GM19351 (cell line): ENCODE results near the gene MIER2.

ENCODE experiments used
- ATAC-seq: cut with Tn5 transposase; IDR thresholded peaks from one replicate; pipeline ENCODE4 v1.9.1; 2021; ENCODE audit warnings: mild to moderate bottlenecking, moderate library complexity; ENCODE audit not compliant: unreplicated experiment

MIER2 gene

DNA sequence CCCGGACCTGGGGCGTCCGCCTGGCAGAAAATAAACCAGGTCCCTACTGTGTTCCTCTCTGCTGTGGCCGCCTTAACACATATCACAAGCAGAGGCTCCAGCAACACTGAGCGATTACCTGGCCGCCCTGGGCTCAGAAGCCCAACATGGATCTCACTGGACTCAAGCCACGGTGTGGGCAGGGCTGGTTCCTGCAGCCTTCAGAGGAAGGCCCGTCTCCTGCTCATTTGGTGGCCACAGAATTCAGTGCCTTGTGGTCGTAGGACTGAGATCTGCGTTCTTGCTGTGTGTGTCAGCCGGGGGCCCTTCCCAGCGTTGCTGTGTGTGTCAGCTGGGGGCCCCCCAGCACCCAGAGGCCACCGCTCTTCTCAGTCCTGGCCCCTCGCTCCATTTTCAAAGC is 34.1 kb upstream of the MIER2 start:
- no peak for ATAC-seq

DNA sequence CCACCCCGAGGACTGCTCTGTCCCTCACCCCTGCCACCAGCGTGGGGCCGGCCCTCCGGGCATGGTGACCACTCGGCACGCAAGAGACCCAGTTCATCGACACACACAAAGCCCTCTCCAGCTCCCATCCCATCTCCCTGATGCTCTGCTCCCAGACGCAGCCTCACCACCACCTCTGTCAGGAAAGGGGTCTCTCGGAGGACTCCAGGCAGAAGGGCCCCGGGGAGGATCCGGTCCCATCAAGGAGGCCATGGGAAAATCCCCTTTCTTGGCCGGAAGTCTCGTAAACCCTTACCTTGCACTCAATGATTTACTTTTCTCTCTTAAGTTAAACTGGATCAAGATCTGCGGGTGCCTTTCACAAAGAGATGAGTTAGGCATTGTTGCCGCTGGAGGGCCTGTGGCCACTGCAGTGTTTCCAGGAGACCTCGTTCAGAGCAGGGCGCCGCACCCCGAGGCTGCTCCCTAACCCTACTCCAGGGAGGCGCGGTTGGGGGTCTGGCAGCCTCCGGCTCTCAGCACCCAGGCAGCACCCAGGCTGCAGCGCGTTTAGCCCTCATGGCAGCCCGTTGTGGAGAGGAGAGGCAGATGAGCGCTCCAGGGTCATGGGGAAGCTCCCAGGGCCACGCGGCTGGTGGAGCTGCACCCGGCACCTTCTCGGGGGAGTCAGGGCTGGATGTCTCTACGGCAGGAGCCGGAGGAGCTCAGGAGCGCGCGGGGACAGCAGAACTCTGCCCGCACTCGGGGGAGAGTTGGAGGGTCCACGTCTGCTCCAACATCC is 33.4 kb upstream of the MIER2 start:
- no peak for ATAC-seq

DNA sequence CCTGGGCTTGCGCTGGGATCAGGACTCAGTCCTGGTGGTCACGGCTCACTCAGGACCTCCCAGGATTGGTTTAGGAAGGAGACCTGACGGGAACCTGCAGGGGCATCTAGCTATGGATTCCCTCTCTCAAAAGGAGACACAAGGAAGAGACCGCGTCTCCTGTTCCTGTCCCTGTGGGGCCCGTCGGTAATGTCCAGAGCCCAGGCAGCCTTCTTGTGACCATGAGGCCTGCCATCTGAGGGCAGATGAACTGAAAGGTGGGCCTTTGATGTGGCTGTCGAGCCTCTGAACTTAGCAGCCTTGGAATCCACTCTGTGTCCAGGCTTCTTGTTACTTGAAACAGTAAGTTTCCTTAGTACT is 31.5 kb upstream of the MIER2 start:
- ATAC-seq, result no peak

DNA sequence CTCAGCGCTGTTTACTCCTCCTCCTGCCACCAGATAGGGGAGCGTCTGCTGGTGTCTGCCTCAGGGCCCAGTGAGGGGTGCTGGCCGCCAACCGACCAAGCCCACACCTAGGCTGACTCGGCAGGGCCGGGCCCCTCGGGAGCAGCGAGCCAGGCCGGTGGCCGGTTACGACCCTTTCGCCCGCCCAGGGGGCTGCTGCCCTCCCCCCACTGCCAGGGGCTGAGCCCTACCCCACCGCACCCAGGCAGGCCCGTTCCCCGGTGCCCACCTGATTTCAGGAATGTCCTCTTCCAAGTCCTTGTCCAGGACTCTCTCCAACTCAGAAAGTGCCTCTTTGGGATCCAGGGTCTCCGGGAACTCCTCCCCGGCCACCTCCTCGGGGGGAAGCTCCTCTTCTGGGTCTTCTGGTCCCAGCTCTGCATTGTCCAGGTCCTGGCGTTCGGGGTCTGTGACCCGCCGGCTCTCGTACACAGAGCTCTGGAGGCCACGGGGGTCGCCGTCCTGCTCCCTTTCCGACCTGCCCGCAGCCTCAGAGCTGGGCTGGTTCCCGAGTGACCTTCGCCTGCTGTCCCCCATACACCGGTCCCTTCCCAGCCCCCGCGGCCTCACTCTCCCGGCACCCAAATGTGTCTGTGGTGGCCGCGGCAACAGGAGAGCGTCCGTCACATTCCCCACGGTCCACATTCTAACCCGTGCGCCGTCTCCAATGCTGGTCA is 31.0 kb upstream of the MIER2 start:
- ATAC-seq, result no peak

DNA sequence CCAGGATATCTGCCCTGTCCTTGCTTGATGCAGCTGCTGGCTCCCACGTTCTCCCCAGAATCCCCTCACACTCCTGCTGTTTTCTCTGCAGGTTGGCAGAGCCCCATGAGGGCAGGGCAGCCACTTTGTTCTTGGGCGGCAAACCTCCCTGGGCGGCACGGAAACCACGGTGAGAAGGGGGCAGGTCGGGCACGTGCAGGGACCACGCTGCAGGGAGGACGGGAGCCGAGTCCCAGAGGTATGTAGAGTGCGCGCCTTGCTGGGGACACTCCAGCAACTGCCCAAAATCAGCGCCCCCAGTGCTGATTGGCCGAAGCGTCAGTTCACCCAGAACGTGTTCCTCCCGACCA is 30.3 kb upstream of the MIER2 start:
- no peak for ATAC-seq

DNA sequence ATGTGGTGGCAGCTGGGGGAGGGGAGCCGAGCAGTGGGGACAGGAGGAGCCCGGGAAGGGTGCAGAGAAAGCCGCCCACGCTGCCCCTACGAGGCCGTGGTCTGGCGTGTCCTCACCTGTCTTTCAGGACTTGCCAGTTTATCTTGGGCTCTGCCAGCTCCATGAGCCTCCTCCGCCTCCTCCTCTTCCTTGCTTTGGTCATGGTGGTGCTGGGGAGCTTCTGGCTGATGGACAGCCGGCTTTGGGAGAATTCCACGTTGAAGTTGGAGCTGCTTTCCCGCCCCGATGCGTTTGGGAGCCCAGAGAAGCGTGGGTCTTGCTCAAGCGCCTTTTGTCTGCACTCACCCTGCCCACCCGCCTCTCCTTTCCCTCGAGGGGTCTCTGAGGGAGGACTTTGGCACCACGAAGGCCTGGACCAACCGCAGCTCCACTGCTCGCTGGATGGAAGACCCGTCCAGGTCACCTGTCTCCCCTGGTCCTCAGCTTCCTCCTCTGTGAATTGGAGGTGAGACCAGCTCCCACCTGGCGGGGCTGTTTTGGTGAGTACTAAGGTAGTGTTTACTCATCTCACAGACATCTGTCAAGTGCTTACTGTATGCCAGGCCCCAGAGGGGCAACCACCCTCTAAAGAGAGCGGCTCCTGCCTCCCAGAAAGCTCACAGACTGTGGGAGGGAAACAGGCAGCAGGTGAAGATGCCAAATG is 29.7 kb upstream of the MIER2 start:
- no peak for ATAC-seq

DNA sequence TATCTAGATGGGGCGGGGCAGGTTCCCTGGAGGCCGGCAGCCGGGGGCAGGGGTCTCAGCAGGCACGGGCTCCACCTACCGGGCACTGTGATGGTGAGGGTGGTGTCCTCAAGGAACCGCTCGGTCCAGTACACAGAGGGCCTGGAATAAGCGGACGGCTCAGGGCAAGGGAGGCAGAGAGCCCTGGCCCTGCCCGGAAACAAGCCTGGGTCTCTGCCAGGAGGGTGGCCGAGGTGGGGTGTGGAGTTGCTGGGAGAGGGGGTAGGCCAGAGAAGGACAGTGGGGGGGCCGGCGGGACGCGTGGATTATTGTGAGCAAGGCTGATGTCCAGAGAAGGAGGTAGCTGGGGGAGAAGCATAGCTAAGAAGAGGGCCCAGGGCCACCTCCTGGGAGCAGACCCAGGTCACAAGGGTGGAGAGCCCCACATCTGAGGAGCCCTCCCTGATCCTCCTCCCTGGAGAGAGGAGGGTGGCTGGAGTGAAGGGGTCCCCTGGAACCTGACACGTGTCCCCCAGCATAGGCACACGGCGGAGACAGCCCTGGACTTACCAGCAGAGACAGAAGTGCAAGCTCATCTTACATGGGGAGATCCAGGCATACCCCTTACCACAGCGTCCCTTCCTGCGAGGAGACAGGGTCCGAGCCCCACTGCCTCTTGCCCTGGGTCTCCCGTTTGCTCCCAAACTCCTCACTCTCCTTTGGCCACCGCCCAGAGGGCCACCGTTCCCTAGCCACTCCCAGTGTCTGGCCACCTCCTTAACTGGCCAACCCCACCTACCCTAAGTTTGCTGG is 29.0 kb upstream of the MIER2 start:
- ATAC-seq, result no peak

DNA sequence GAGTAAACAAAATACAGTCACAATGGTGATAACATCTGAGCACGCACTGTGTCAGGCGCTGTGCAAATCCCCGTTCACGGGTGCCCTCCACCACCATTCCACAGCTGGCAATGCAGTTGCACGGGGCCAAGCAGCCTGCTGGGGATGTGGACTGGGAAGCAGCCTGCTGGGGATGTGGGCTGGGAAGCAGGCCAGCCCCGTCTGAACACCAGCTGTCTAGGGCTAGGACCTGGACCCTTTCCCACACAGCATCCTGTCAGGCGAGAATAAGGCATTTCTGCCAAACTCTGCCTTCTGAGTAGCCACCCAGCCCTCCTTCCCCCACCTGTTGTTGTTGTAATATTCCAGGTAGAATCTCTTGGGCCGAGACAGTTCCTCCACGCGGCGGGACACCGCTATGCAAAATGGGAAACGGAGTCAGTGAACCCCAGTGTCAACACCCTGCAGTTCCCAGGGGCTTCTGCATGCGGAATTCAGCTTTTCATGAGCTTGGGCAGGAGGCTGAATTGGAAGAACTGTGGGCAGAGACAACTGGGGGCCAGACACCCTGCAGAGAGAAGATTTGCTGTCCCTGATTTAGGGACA is 27.8 kb upstream of the MIER2 start:
- ATAC-seq, result no peak

DNA sequence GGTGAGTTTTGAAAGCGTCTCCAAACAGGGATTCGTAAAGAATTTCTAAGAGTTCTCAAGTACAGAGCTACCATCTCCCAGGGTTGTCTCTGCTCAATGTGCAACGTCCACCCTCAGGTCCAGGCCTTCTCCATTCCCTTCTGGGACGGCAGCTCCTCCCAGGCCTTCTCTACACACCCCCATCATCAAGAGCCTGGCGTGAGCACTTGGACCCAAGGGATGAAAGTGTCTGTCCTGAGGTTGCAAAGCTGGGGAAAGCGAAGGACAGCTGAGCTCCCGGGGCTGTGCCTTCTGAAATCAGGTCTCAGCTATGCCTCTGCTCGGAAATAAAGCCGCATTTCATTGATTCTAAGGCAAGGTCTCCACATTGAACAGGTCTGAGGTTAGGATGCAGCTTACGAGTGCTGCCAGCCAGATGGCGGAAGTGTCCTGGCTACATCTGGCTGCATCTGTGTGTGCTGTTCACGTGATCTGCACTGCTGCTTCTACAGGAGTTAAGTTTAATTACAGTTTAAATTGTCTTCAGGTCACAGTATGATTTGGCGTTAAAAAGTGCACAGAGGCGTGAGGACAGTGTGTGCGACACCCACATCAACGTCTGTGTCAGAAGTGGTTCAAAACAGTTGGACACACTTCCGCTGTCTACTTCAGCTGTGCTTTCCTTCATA is 27.0 kb upstream of the MIER2 start:
- no peak for ATAC-seq

DNA sequence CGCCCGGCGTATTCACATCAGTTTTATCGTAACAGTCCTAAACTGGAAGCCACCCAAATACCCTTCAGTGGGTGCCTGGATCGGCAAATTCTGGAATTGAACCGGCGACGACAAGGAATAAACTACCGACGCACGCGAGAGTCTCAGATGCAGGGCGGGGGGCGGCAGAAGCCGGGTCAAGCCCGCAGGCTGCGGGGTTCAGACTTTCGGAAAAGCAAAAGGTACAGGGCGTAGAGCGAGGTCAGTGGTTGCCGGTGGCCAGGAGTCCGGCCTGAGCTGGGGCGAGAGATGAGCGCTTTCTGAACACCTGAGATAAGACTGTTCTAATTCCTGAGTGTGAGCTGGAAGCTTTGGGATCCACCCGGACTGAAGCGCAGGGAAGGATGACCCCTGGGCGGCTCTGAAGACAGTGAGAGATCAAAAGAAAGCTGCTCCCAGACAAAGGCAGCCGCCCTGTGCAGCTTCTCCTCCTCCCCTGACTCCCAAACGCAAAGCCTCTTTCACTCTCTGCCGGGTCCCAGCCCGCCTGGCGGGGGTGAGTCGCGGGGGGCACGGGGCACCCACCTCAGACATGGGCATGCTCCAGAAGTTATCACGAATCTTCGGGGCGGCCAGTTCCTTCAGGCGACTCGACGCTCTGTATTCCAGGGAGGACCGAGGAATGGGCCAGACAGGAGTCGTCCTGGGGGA is 26.2 kb upstream of the MIER2 start:
- no peak for ATAC-seq

DNA sequence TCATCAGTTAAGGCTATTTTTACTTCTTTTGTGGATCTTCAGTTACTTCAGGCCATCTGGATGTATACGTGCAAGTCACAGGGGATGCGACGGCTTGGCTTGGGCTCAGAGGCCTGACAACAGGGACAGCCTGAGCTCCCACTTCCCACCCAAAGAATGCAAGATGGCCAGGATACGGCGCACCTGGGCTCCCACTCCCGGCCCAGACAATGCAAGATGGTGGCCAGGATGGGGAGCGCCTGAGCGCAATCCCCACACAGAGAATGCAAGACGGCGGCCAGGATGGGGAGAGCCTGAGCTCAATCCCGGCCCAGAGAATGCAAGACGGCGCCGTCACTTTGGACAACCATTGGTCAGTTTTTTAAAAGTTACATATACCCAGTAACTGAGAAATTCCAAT is 25.3 kb upstream of the MIER2 start:
- ATAC-seq, result no peak

DNA sequence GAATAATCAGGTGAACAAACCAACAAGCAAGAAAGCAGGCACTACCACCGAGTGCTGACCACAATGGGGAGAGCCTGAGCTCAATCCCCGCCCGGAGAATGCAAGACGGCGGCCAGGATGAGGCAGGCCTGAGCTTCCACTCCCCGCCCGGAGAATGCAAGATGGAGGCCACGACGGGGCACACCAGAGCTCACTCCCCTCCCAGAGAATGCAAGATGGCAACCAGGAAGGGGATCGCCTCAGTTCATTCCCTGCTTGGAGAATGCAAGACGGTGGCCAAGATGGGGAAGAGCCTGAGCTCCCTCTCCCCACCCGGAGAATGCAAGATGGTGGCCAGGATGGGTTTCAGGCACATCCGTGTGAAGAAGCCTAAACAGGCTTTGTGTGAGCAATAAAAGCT is 24.7 kb upstream of the MIER2 start:
- ATAC-seq, result no peak

DNA sequence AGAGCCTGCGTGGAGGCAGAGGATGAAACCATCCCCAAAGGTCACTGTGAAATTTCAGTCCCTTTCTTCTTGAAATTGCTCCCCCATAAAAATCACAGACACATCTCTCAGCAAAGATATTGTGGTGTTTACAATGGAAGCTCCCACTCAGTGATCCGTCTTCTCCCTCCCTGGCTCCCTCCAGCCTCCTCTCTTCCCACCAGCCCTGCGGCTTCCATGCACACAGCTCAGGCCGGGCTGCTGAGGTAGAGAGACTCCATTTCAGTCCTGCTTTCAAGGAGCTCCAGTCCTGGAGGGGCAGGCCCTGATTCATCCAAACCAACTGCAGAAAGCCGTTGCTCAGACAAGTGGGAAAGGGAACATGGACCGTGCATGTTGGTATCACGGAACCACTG is 24.0 kb upstream of the MIER2 start:
- no peak for ATAC-seq

DNA sequence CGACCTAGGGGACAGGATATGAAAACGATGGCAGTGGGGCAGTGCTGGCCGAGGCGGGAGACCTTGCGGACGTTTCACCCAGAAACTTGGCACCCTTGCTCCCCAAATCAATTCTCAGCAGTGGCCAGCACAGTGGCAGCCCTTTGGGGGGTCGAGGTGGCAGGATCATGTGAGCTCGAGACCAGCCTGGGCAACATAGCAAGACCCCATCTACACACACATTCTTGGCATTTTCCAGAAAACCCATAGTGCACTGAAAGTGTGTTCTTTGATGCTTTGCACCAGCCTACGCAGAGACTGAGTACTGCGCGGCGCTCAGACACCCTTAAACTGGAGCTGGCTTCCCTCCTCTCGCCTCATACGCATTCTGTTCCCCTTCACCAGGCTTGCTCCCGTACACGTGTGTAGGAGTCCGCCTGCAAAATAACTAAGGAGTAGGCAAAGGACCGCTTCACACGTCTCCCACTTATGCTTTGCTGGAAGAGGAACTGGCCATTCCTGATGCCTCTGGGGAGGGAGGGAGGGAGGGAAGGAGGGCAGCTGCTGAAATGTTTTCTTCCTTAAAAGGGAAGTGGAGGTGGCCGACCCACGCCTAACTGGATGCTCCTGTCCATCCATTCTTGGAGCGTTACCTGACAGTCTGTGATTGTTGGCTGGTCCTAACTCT is 23.5 kb upstream of the MIER2 start:
- ATAC-seq, result no peak

DNA sequence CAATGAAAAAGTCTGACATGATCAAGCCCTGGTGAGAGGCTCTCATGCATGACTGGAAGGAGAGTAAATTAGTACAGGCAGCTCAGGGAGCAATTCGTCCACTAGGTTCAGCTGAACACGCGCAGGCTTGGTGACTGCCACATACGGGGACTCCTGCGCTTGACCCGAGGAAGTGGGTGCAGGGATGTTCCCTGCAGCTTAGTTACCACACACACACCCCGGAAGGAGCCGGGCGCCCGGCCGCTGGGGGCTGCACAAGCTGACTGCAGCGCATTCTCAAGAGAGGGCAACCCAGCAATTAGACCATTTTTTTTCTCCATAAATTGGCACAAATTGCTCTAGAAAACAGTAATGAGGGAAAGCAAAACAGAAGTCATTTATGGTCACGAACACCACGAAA is 23.0 kb upstream of the MIER2 start:
- ATAC-seq, result no peak

DNA sequence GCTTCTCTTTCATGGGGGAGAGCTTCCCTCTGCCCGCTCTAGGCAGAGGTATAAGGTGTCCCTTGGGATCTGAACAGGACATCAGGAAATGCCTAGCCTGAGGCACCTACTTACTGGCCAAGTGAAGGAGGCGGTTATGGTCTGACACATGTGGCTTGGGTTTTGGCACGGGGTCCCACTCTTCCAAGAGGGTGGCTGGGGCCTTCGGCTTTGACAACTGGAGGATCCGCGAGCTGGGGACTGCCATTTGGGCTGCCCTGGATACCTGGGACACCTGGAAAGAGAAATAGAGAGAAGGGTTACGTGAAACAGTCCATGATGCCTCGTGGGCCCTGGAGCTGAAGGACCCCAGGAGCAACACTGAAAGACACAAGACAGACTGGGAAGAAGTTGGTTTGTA is 22.4 kb upstream of the MIER2 start:
- ATAC-seq, result no peak

DNA sequence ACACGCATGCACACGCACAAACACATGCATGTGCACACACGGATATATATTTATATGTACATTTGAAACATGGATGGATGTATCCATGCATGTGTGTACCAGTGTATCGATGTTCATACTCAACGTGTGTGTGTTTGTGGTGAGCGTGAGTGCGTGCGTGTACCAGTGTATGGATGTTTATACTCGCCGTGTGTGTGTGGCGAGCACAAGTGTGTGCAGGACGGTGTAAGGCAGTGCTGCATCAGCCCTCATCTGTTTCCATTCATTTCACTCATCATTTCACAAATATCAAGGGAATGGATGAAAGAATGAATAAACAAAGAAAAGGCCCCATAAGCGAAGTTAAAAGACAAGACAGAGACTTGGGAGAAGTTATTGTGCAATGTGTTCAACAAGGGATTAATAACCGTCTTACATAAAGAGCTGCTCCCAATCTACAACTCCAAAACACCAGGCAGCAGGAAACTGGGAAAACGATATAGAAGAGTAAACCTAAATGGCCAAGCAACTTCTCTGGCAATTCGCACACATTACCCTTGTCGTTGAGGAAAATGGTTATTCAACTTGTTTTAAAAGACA is 21.7 kb upstream of the MIER2 start:
- ATAC-seq, result no peak

DNA sequence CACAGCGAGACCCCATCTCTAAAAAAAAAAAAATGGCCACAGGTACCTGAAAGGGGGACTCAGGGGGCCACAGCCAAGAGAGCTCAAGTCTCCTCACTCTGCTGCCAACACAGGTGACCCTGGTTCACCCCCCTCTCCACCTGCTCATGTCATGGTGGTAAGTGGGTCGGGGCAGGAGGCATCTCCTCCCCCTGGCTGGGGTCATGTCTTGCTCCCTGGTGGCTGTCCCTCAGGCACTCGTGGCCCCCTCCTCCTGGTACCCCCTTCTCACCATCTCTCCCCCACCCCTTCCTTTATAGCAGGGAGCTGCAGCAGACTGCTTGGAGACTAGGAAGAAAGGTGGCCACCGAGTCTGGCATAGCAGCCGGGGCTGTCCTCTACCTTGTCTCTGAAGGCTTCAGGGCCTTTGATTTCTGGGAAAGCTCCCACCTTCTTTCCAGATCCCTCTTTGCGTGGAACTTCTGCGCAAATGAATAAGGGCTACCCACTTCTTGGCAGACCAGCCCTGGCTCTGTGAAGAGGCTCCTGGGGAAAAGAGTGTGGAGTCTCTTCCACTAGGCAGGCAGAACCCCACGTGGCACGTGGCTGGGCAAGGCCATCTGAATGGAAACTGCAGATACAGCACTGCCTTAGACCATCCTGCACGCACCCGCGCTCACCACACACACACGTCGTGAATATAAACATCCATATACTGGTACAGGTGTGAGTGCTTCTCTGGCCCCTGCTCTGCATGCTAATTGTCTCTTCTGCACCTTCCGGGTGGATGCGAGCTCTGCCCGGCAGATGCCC is 20.1 kb upstream of the MIER2 start:
- ATAC-seq, result no peak
